HepG2 (cell line): ENCODE measurements around the gene PLEKHH1. TPM values are rescaled to one million over a fixed set of nuclear protein-coding genes. Genes with fewer than 3 reads are reported as not detected.

ENCODE experiments used
- ATAC-seq: fragments of 200-7000 bp; cut with Tn5 transposase; 3 replicates; pipeline ENCODE4 v1.9.1; 2020; ENCODE audit warnings: mild to moderate bottlenecking, moderate library complexity
- BruUV-seq: library from RNA; stranded (reverse); fragments of 400-500 nt; replicated peaks from 2 replicates; lab custom pipeline; 2021; lab: Mats Ljungman, UMichigan
- CTCF ChIA-PET: fragments of 300-600 bp; formaldehyde crosslinking; extraction: SDS; loops from one replicate; lab custom pipeline; 2021; ENCODE audit warnings: low total read pairs, inconsistent platforms, low intra/inter-chr PET ratio; lab: Yijun Ruan, JAX
- POLR2A ChIA-PET: fragments of 350-600 bp; sonication (Branson Sonifier 250); formaldehyde crosslinking; loops from one replicate; lab custom pipeline; 2020; ENCODE audit warnings: antibody characterized with exemption, inconsistent platforms; lab: Yijun Ruan, JAX
- DNase-seq: peaks from one replicate; pipeline ENCODE4 v3.0.0-alpha.2; 2015; ENCODE audit warnings: low spot score
- FAIRE-seq: peaks from 3 replicates; lab custom pipeline; 2011; peaks lifted over from hg19 to GRCh38; lab: Jason Lieb, UNC
- H2AFZ ChIP-seq: one replicate; pipeline ENCODE4 v1.6.1; 2011; ENCODE audit warnings: low read length, inconsistent platforms
- H3K27ac ChIP-seq: fragments of 300-600 bp; 3 replicates; pipeline ENCODE4 v1.8.0; 2011; ENCODE audit warnings: mixed run types, mild to moderate bottlenecking, mixed read lengths, low read length, inconsistent platforms; ENCODE audit not compliant: insufficient read depth; ENCODE audit errors: extremely low read length
- H3K27me3 ChIP-seq, 2 experiments: fragments of 200-600 bp in 1 of 2; 2 replicates in 1 of 2; 3 replicates in 1 of 2; pipeline versions ENCODE4 v1.6.0 to v1.8.0; 2011; ENCODE audit warnings: low read length in 2 of 2, mild to moderate bottlenecking in 2 of 2, moderate library complexity in 2 of 2, inconsistent platforms in 1 of 2; ENCODE audit not compliant: insufficient read depth in 2 of 2, control insufficient read depth in 1 of 2
- H3K36me3 ChIP-seq, 2 experiments: fragments of 200-600 bp in 1 of 2; replicated peaks in 1 of 2; 2 replicates in 1 of 2; 3 replicates in 1 of 2; pipeline versions ENCODE4 v1.5.1 to v1.8.0; 2011; ENCODE audit warnings: low read length in 2 of 2, inconsistent platforms in 1 of 2; ENCODE audit not compliant: insufficient read depth in 2 of 2, control insufficient read depth in 1 of 2
- H3K4me1 ChIP-seq: 2 replicates; pipeline ENCODE4 v1.5.1; 2012; ENCODE audit warnings: low read length, inconsistent platforms; ENCODE audit not compliant: insufficient read depth
- H3K4me2 ChIP-seq: 2 replicates; pipeline ENCODE4 v1.6.0; 2011; ENCODE audit warnings: low read depth, low read length, inconsistent platforms
- H3K4me3 ChIP-seq, 3 experiments: fragments of 200-600 bp in 1 of 3; sonication (generic), shearing (Covaris generic) in 1 of 3; replicated peaks in 1 of 3; 2 replicates each; pipeline ENCODE4 v1.5.1; 2011 to 2016; ENCODE audit warnings: low read length in 3 of 3, inconsistent platforms in 2 of 3, low read depth in 2 of 3, mild to moderate bottlenecking in 2 of 3, control low read depth in 1 of 3, mixed read lengths in 1 of 3; ENCODE audit not compliant: insufficient read depth in 1 of 3
- H3K79me2 ChIP-seq: one replicate; pipeline ENCODE4 v1.6.1; 2011; ENCODE audit warnings: low read length, inconsistent platforms; ENCODE audit not compliant: insufficient read depth
- H3K9ac ChIP-seq: 2 replicates; pipeline ENCODE4 v1.6.0; 2011; ENCODE audit warnings: mild to moderate bottlenecking, low read depth, low read length, inconsistent platforms; ENCODE audit not compliant: insufficient read depth
- H3K9me3 ChIP-seq: 2 replicates; pipeline ENCODE4 v1.5.1; 2012; ENCODE audit warnings: mild to moderate bottlenecking, low read length
- H4K20me1 ChIP-seq: 2 replicates; pipeline ENCODE4 v1.6.0; 2011; ENCODE audit warnings: inconsistent platforms, mild to moderate bottlenecking, low read length, moderate library complexity; ENCODE audit not compliant: insufficient read depth
- ATF7-NPFF ChIP-seq: sonication (generic); formaldehyde crosslinking; IDR thresholded peaks from 2 replicates; pipeline ENCODE4 v1.8.1; 2023; ENCODE audit warnings: mild to moderate bottlenecking, low read depth, missing genetic modification reagents, moderate library complexity
- DPF2 ChIP-seq: sonication (generic); formaldehyde crosslinking; IDR thresholded peaks from 2 replicates; pipeline ENCODE4 v1.4.0; 2020; ENCODE audit warnings: mild to moderate bottlenecking, low read depth, missing genetic modification reagents, borderline replicate concordance
- FOXC1 ChIP-seq: sonication (generic); formaldehyde crosslinking; IDR thresholded peaks from 2 replicates; pipeline ENCODE4 v1.8.0; 2022; ENCODE audit warnings: mild to moderate bottlenecking, missing genetic modification reagents, borderline replicate concordance
- MAFF ChIP-seq: IDR thresholded peaks from 2 replicates; pipeline ENCODE4 v1.6.1; 2011; ENCODE audit warnings: low read depth, low read length, improper control_type of control experiment
- MAFG ChIP-seq: sonication (generic); formaldehyde crosslinking; IDR thresholded peaks from 2 replicates; pipeline ENCODE4 v1.5.1; 2020; ENCODE audit warnings: mild to moderate bottlenecking, missing genetic modification reagents
- NFIB ChIP-seq: sonication (generic); formaldehyde crosslinking; IDR thresholded peaks from 2 replicates; pipeline ENCODE4 v1.9.0; 2021; ENCODE audit warnings: missing genetic modification reagents, mild to moderate bottlenecking, borderline replicate concordance
- SMARCE1 ChIP-seq: fragments of 450-650 bp; IDR thresholded peaks from 2 replicates; pipeline ENCODE4 v1.6.1; 2017; ENCODE audit warnings: borderline replicate concordance
- TBX3 ChIP-seq: fragments of 450-650 bp; IDR thresholded peaks from 2 replicates; pipeline ENCODE4 v1.6.1; 2017; ENCODE audit warnings: antibody characterized with exemption, mild to moderate bottlenecking, inconsistent platforms, borderline replicate concordance
- WIZ ChIP-seq: sonication (generic); formaldehyde crosslinking; IDR thresholded peaks from 2 replicates; pipeline ENCODE4 v1.5.1; 2020; ENCODE audit warnings: mild to moderate bottlenecking, missing genetic modification reagents
- ZNF282 ChIP-seq: fragments of 450-650 bp; IDR thresholded peaks from 2 replicates; pipeline ENCODE4 v1.6.1; 2018; ENCODE audit not compliant: partially characterized antibody
- ZNF552 ChIP-seq: sonication (generic); formaldehyde crosslinking; IDR thresholded peaks from 2 replicates; pipeline ENCODE4 v1.9.0; 2022; ENCODE audit warnings: missing genetic modification reagents, mild to moderate bottlenecking, borderline replicate concordance
- ZNF674 ChIP-seq: sonication (generic); formaldehyde crosslinking; IDR thresholded peaks from 2 replicates; pipeline ENCODE4 v1.5.0; 2020; ENCODE audit warnings: low read depth, mild to moderate bottlenecking, missing genetic modification reagents
- WGBS: methylation state at CpG from one replicate; pipeline ENCODE4 v1.1.6; 2017; ENCODE audit warnings: low lambda C conversion rate; 5-methylcytosine and 5-hydroxymethylcytosine counted together
- in situ Hi-C: cut with HindIII; loops from 2 replicates; pipeline ENCODE4 v1.10.0; 2017; ENCODE audit warnings: low pct_unique_long_range_greater_than_20kb; ENCODE audit not compliant: extremely low pct_ligation_motif_present
- intact Hi-C: fragments of 100-400 bp; cut with micrococcal nuclease; formaldehyde crosslinking; loops from one replicate; pipeline ENCODE4 v1.10.0; 2022; ENCODE audit not compliant: unreplicated experiment
- polyA plus RNA-seq, 8 experiments: library from polyadenylated mRNA; depleted of rRNA in 3 of 8; stranded (reverse) in 7 of 8; unstranded in 1 of 8; fragments of >200 nt; fragmentation: Illumina TruSeq in 4 of 8; extraction: Trizol in 4 of 8; gene quantifications; 2 replicates each; pipeline versions ENCODE4 v1.2.1 to v1.2.3, GENCODE V29; 2011 to 2016; ENCODE audit warnings: low read depth in 4 of 8, missing spikeins in 1 of 8, mixed read lengths in 1 of 8; ENCODE audit not compliant: insufficient read depth in 1 of 8
- total RNA-seq, 5 experiments: library from RNA; depleted of rRNA; stranded (reverse); fragments of >200 nt; fragmentation: Illumina TruSeq; extraction: Trizol; gene quantifications; 2 replicates each; pipeline ENCODE4 v1.2.3, GENCODE V29; 2016; ENCODE audit warnings: low read depth in 1 of 5
- TF ChIP-seq, protein P1 (sequence below): sonication (generic); IDR thresholded peaks from 2 replicates; pipeline ENCODE4 v1.6.1; 2016; ENCODE audit warnings: low read depth, borderline replicate concordance
- TF ChIP-seq, protein P2 (sequence below): sonication (generic); formaldehyde crosslinking; IDR thresholded peaks from 2 replicates; pipeline ENCODE4 v1.5.1; 2020; ENCODE audit warnings: missing genetic modification reagents, mild to moderate bottlenecking, borderline replicate concordance

Gene PLEKHH1
- total and polyA plus RNA-seq, 2 of the 13 experiments (the other 11 are each of a cell fraction or from before 2014, with no cell fraction given), result 8.6 to 15.8 TPM

DNA sequence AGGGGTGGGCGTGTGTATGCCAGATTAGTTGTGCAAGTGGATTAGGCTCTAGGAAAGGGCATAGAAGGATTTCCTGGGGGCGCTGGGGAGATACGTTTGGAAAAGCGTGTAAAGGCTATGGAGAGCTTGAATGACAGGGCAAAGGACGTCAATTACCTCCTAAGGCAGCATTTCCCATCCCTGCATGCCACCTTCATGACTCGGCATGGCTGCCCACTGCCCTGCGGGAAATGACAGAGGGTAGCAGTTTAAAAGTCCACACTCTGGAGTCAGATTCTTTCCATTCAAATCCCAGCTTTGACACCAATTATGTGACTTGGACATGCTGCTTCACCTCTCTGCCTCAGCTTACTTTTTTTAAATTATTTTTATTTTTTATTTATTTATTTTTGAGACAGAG, 29.8 kb upstream of the PLEKHH1 start:
- Histone ChIP-seq H3K79me2 (no peaks in the 10 kb centered on the region), H3K4me1 (no peaks in the 10 kb centered on the region), H2AFZ (no peak overlapping the region), H3K27ac (no peak overlapping the region), H3K36me3 (no peaks in the 10 kb centered on the region), H3K9me3 (no peaks in the 10 kb centered on the region), H3K4me3 (no peak overlapping the region), H3K4me2 (no peak overlapping the region), H3K9ac (no peak overlapping the region), H3K27me3 (peaks cover 2 to 8% of the 10 kb centered on the region in 2 experiments; a peak in 2 of 5 replicates), H4K20me1 (no peaks in the 10 kb centered on the region)
- ChIA-PET POLR2A (no interaction called here), CTCF (no interaction called here)
- WGBS, result 32% methylated on average over 6 of the region's 7 CpGs
- intact Hi-C loops (no loop called here), in situ Hi-C loops (no loop called here)
- no TSS peak for BruUV-seq
- ATAC-seq, result no peak
- no peak for DNase-seq
- no peak for FAIRE-seq
- no peak for TF ChIP-seq MAFF
- TF ChIP-seq MAFG, result no peak
- TF ChIP-seq, protein P1, sequence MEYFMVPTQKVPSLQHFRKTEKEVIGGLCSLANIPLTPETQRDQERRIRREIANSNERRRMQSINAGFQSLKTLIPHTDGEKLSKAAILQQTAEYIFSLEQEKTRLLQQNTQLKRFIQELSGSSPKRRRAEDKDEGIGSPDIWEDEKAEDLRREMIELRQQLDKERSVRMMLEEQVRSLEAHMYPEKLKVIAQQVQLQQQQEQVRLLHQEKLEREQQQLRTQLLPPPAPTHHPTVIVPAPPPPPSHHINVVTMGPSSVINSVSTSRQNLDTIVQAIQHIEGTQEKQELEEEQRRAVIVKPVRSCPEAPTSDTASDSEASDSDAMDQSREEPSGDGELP, result no peak
- TF ChIP-seq FOXC1 (CRISPR knock-in tag), result no peak
- TF ChIP-seq NFIB (CRISPR knock-in tag), result no peak
- TF ChIP-seq ZNF674, result no peak
- no peak for TF ChIP-seq ZNF282
- no peak for TF ChIP-seq SMARCE1
- TF ChIP-seq, protein P2, sequence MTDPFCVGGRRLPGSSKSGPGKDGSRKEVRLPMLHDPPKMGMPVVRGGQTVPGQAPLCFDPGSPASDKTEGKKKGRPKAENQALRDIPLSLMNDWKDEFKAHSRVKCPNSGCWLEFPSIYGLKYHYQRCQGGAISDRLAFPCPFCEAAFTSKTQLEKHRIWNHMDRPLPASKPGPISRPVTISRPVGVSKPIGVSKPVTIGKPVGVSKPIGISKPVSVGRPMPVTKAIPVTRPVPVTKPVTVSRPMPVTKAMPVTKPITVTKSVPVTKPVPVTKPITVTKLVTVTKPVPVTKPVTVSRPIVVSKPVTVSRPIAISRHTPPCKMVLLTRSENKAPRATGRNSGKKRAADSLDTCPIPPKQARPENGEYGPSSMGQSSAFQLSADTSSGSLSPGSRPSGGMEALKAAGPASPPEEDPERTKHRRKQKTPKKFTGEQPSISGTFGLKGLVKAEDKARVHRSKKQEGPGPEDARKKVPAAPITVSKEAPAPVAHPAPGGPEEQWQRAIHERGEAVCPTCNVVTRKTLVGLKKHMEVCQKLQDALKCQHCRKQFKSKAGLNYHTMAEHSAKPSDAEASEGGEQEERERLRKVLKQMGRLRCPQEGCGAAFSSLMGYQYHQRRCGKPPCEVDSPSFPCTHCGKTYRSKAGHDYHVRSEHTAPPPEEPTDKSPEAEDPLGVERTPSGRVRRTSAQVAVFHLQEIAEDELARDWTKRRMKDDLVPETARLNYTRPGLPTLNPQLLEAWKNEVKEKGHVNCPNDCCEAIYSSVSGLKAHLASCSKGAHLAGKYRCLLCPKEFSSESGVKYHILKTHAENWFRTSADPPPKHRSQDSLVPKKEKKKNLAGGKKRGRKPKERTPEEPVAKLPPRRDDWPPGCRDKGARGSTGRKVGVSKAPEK (CRISPR knock-in tag), result no peak
- no peak for TF ChIP-seq DPF2
- no peak for TF ChIP-seq ATF7-NPFF (CRISPR knock-in tag)
- TF ChIP-seq TBX3, result no peak
- no peak for TF ChIP-seq WIZ
- TF ChIP-seq ZNF552 (CRISPR knock-in tag), result no peak
